ENCODE data around the gene KCNMA1. TPM values are rescaled to one million over a fixed set of nuclear protein-coding genes. Genes with fewer than 3 reads are reported as not detected.

Gene KCNMA1
- total RNA-seq, 1 experiment from 2014 or later, result 0.45 TPM

DNA sequence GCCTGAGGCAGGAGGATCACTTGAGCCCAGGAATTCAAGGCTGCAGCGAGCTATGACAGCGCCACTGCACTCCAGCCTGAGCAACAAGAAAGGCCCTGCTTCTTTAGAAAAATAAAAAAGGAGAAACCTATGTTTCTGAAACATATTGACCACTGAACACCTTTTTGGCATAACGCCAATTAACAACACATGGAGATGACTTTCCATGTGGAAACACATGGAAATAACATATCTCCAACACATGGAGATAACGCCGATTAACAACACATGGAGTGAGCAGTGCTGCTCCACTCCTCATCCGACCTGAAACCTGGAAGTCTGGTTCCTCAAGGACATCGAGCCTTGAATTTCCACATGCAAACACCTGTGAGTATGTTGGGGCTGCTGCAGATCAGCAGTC lies 126.9 kb downstream of the KCNMA1 start:
- CTCF ChIA-PET, result no interaction called here
- Mint-ChIP-seq H3K9me3 (ENCODE audit: low read depth, unreplicated experiment) (no peaks in the 10 kb centered on the region), H3K4me3 (ENCODE audit: low read depth, unreplicated experiment) (no peak overlapping the region), H3K27ac (ENCODE audit: unreplicated experiment) (no peak overlapping the region), H3K27me3 (ENCODE audit: unreplicated experiment) (peaks cover 15% of the 10 kb centered on the region), H3K4me1 (ENCODE audit: low read depth, unreplicated experiment) (peaks cover 43% of the 10 kb centered on the region), H3K36me3 (ENCODE audit: insufficient read depth, unreplicated experiment) (peaks cover 3% of the 10 kb centered on the region)
- DNase-seq, result no peak
- intact Hi-C loops (cut with micrococcal nuclease; ENCODE audit: unreplicated experiment), result loop anchor here (5.0 kb wide), 2 partner anchors 118 to 132 kb away; no protein-coding TSS in a partner anchor
- TF ChIP-seq, protein P1, sequence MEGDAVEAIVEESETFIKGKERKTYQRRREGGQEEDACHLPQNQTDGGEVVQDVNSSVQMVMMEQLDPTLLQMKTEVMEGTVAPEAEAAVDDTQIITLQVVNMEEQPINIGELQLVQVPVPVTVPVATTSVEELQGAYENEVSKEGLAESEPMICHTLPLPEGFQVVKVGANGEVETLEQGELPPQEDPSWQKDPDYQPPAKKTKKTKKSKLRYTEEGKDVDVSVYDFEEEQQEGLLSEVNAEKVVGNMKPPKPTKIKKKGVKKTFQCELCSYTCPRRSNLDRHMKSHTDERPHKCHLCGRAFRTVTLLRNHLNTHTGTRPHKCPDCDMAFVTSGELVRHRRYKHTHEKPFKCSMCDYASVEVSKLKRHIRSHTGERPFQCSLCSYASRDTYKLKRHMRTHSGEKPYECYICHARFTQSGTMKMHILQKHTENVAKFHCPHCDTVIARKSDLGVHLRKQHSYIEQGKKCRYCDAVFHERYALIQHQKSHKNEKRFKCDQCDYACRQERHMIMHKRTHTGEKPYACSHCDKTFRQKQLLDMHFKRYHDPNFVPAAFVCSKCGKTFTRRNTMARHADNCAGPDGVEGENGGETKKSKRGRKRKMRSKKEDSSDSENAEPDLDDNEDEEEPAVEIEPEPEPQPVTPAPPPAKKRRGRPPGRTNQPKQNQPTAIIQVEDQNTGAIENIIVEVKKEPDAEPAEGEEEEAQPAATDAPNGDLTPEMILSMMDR (IDR thresholded peaks at IDR 0.05; ENCODE audit: unreplicated experiment), result no peak
- no TSS peak for BruUV-seq (replicated peaks)

DNA sequence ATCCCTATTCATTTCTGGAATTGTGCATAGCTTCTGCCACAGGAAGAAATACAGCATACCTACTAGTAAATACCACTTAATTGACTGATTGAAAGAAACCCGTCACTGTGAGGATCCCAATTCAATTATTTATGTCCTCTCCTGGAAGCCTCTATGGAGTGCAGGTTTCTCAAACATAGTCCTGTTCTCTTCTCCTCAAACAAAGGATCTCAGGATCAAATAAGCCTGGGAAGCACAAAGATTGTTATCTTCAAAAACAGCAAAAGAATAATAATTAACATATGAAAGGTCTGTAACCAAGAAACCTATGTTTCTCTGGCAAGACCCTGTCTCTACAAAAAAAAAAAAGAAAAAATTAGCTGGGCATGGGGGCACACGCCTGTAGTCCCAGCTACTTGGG lies 127.3 kb downstream of the KCNMA1 start:
- CTCF ChIA-PET, result no interaction called here
- no peak for DNase-seq
- peaks cover 43% of the 10 kb centered on the region for H3K4me1 Mint-ChIP-seq (ENCODE audit: low read depth, unreplicated experiment)
- TF ChIP-seq, protein P1 (IDR thresholded peaks at IDR 0.05; ENCODE audit: unreplicated experiment), result no peak
- peaks cover 15% of the 10 kb centered on the region for H3K27me3 Mint-ChIP-seq (ENCODE audit: unreplicated experiment)
- no peaks in the 10 kb centered on the region for H3K36me3 Mint-ChIP-seq (ENCODE audit: insufficient read depth, unreplicated experiment)
- no peak overlapping the region for H3K27ac Mint-ChIP-seq (ENCODE audit: unreplicated experiment)
- H3K9me3 Mint-ChIP-seq (ENCODE audit: low read depth, unreplicated experiment), result no peaks in the 10 kb centered on the region
- intact Hi-C loops (cut with micrococcal nuclease; ENCODE audit: unreplicated experiment), result loop anchor here (5.0 kb wide), 2 partner anchors 118 to 132 kb away; no protein-coding TSS in a partner anchor
- BruUV-seq (replicated peaks), result no TSS peak
- H3K4me3 Mint-ChIP-seq (ENCODE audit: low read depth, unreplicated experiment), result no peak overlapping the region

DNA sequence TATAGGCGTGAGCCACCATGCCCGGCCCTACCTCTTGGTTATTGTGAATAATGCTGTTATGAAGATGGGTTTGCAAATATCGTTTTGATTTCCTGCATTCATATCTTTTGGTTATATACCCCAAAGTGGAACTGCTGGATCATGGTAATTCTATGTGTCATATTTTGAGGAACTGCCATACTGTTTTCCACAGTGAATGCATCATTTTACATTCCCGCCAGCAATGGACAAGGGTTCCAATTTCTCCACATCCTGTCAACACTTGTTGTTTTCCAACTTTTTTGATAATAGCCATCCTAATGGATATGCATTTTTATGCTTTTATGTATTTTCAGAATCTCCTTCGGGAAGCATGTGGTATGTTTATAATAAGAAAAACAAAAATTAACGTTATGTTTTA lies 128.2 kb downstream of the KCNMA1 start:
- no peak overlapping the region for H3K4me3 Mint-ChIP-seq (ENCODE audit: low read depth, unreplicated experiment)
- CTCF ChIA-PET, result no interaction called here
- no peak overlapping the region for H3K27ac Mint-ChIP-seq (ENCODE audit: unreplicated experiment)
- no peaks in the 10 kb centered on the region for H3K36me3 Mint-ChIP-seq (ENCODE audit: insufficient read depth, unreplicated experiment)
- no peaks in the 10 kb centered on the region for H3K9me3 Mint-ChIP-seq (ENCODE audit: low read depth, unreplicated experiment)
- peaks cover 15% of the 10 kb centered on the region for H3K27me3 Mint-ChIP-seq (ENCODE audit: unreplicated experiment)
- BruUV-seq (replicated peaks), result no TSS peak
- TF ChIP-seq, protein P1 (IDR thresholded peaks at IDR 0.05; ENCODE audit: unreplicated experiment), result no peak
- peaks cover 39% of the 10 kb centered on the region for H3K4me1 Mint-ChIP-seq (ENCODE audit: low read depth, unreplicated experiment)
- DNase-seq, result no peak
- intact Hi-C loops (cut with micrococcal nuclease; ENCODE audit: unreplicated experiment), result loop anchor here (10.0 kb wide), 1 partner anchor 255 kb away; no protein-coding TSS in a partner anchor

DNA sequence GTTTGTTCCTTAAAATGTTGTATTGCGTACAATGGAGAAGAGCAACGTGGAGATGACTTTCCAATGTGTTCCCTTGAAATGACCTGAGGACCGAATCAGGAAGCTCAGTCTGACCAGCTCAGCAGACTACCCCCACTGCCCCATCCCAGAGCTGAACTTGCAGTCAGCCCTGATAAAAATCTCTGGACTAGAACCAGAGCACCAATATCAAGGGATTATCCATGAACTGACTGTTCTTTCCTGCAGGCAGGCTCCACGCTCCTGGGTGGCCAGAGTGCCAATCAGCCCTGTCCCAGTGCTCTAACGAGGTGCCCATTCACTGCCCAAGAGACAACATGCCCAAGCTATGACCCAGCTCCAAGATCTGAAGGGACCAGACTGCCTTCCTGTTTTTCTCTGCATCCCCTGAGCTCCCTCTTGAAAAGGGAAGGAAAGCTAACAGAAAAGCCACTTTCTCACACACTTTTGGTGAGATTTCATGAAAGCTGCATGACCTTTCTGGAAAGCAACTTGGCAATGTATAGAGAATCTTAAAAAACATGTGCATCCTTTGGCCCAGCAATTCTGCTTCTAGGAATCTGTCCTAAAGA lies 130.2 kb downstream of the KCNMA1 start:
- Mint-ChIP-seq H3K4me1 (ENCODE audit: low read depth, unreplicated experiment) (peaks cover 22% of the 10 kb centered on the region), H3K27ac (ENCODE audit: unreplicated experiment) (no peak overlapping the region), H3K36me3 (ENCODE audit: insufficient read depth, unreplicated experiment) (no peaks in the 10 kb centered on the region), H3K27me3 (ENCODE audit: unreplicated experiment) (peaks cover 15% of the 10 kb centered on the region), H3K4me3 (ENCODE audit: low read depth, unreplicated experiment) (no peak overlapping the region), H3K9me3 (ENCODE audit: low read depth, unreplicated experiment) (no peaks in the 10 kb centered on the region)
- intact Hi-C loops (cut with micrococcal nuclease; ENCODE audit: unreplicated experiment), result loop anchor here (10.0 kb wide), 1 partner anchor 253 kb away; no protein-coding TSS in a partner anchor
- DNase-seq, result no peak
- CTCF ChIA-PET, result interaction anchor here (1.3 kb wide), 1 partner anchor 10 kb away, joined by 3 read pairs; no protein-coding TSS in a partner anchor
- TF ChIP-seq, protein P1 (IDR thresholded peaks at IDR 0.05; ENCODE audit: unreplicated experiment), result no peak
- BruUV-seq (replicated peaks), result no TSS peak
